Spleen (tissue), 7 donors: ENCODE results near the gene RSRP1.

Experiments
- POLR2AphosphoS5 ChIP-seq, 3 donors: sonication (generic); formaldehyde crosslinking; IDR thresholded peaks; one replicate each; pipeline ENCODE4 v1.5.1; 2017; ENCODE audit warnings: antibody characterized with exemption in 3 of 3
- TF ChIP-seq, protein P1 (sequence below), 11 experiments: fragments of 200-600 bp in 7 of 11; fragments of 450-650 bp in 4 of 11; sonication (generic) in 4 of 11; IDR thresholded peaks in 8 of 11; conservative IDR thresholded peaks in 3 of 11; 1 replicate in 7 of 11; 2 replicates in 4 of 11; pipeline versions ENCODE4 v1.4.0 to v1.8.0; 2016 to 2021; ENCODE audit warnings: antibody characterized with exemption in 11 of 11, inconsistent platforms in 4 of 11, mild to moderate bottlenecking in 1 of 11
- donor health status: DM: no; HTN: no; CAD: no; lungs with moderate emphysema.
- donor health status: DM: no; HTN: no; CAD: no.
- donor health status: DM: no; HTN: no; CAD: no.

DNA sequence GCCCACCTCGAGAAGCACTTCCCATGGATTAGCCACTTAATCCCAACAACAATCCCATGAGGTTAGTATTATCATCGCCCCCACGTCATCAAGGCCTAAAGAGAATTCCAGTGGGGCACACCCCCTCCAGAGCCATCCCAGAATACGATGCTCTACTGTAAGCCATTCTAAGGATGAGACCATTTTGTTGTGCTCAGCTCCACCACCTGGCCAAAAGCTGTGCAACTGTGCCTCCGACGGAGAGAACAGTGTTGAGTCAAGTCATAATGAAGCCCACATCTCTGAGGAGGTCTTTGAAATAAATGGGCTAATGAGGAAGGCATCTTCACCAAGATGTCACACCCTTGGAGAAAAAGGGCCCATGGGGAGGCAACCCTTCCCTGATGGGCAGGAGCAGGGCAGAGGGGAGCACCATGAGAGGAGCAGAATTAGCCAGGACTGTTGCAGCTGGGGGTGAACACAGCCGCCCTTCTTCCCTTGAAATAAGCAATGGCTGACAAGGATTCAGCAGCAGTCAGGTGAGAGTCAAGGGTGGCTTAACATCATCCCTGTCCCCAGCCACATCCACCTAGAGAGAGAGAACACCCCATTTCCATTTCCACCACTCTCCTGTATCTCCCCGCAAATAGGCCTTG, 29.5 kb downstream of the RSRP1 start:
- TF ChIP-seq, protein P1, sequence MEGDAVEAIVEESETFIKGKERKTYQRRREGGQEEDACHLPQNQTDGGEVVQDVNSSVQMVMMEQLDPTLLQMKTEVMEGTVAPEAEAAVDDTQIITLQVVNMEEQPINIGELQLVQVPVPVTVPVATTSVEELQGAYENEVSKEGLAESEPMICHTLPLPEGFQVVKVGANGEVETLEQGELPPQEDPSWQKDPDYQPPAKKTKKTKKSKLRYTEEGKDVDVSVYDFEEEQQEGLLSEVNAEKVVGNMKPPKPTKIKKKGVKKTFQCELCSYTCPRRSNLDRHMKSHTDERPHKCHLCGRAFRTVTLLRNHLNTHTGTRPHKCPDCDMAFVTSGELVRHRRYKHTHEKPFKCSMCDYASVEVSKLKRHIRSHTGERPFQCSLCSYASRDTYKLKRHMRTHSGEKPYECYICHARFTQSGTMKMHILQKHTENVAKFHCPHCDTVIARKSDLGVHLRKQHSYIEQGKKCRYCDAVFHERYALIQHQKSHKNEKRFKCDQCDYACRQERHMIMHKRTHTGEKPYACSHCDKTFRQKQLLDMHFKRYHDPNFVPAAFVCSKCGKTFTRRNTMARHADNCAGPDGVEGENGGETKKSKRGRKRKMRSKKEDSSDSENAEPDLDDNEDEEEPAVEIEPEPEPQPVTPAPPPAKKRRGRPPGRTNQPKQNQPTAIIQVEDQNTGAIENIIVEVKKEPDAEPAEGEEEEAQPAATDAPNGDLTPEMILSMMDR (IDR thresholded peaks at IDR 0.05 in 8 of 11, conservative IDR thresholded peaks at IDR 0.05 in 3 of 11): no peak
- no peak for TF ChIP-seq POLR2AphosphoS5 (IDR thresholded peaks at IDR 0.05)
